Lower leg skin (tissue), 4 donors: Measurements from ENCODE around the gene FXYD1. TPM values are rescaled to one million over a fixed set of nuclear protein-coding genes. Genes with fewer than 3 reads are reported as not detected.

ENCODE experiments used
- DNase-seq, 2 donors: peaks; one replicate each; pipeline ENCODE4 v3.0.0-alpha.2; 2019; ENCODE audit warnings: low spot score in 2 of 2
- H3K4me3 ChIP-seq: fragments of 200-600 bp; sonication (generic); 2 replicates; pipeline ENCODE4 v1.5.1; 2017; ENCODE audit warnings: mild to moderate bottlenecking, low read depth; ENCODE audit not compliant: poor library complexity, severe bottlenecking
- POLR2A ChIP-seq, 2 donors: fragments of 450-650 bp; IDR thresholded peaks; one replicate each; pipeline ENCODE4 v1.6.1; 2016 to 2017; ENCODE audit warnings: antibody characterized with exemption in 2 of 2, mild to moderate bottlenecking in 1 of 2, moderate library complexity in 1 of 2
- WGBS, 2 donors: methylation state at CpG; one replicate each; pipeline ENCODE4 v1.1.5; 2018; 5-methylcytosine and 5-hydroxymethylcytosine counted together
- intact Hi-C: fragments of 100-400 bp; cut with DNase I; formaldehyde crosslinking; loops from one replicate; pipeline ENCODE4 v1.15.0; 2023; ENCODE audit warnings: low total_unique reads
- total RNA-seq, 4 donors: library from RNA; depleted of rRNA; stranded (reverse); fragments of >200 nt; gene quantifications; one replicate each; pipeline ENCODE4 v1.1.0, GENCODE V29; 2016
- TF ChIP-seq, protein P1 (sequence below), 3 donors: fragments of 450-650 bp; IDR thresholded peaks; one replicate each; pipeline ENCODE4 v1.5.1; 2016; ENCODE audit warnings: antibody characterized with exemption in 3 of 3, mild to moderate bottlenecking in 3 of 3, moderate library complexity in 2 of 3

FXYD1 gene
- total RNA-seq, 4 donors from 2014 or later = 5.5 to 20.9 (median 6.5) TPM; not detected in 1

GRCh38 chr19:35169221-35169995 lies 30.8 kb downstream of the FXYD1 start:
- 58 to 72% methylated on average over 17 to 18 of the region's 18 CpGs for WGBS, 2 donors
- peak in 1 of 2 donors; percentile 82 for DNase-seq
- H3K4me3 ChIP-seq = no peak overlapping the region
- TF ChIP-seq, protein P1, sequence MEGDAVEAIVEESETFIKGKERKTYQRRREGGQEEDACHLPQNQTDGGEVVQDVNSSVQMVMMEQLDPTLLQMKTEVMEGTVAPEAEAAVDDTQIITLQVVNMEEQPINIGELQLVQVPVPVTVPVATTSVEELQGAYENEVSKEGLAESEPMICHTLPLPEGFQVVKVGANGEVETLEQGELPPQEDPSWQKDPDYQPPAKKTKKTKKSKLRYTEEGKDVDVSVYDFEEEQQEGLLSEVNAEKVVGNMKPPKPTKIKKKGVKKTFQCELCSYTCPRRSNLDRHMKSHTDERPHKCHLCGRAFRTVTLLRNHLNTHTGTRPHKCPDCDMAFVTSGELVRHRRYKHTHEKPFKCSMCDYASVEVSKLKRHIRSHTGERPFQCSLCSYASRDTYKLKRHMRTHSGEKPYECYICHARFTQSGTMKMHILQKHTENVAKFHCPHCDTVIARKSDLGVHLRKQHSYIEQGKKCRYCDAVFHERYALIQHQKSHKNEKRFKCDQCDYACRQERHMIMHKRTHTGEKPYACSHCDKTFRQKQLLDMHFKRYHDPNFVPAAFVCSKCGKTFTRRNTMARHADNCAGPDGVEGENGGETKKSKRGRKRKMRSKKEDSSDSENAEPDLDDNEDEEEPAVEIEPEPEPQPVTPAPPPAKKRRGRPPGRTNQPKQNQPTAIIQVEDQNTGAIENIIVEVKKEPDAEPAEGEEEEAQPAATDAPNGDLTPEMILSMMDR (IDR thresholded peaks at IDR 0.05) = no peak
- TF ChIP-seq POLR2A (IDR thresholded peaks at IDR 0.05) = no peak
- intact Hi-C loops = no loop called here

DNA sequence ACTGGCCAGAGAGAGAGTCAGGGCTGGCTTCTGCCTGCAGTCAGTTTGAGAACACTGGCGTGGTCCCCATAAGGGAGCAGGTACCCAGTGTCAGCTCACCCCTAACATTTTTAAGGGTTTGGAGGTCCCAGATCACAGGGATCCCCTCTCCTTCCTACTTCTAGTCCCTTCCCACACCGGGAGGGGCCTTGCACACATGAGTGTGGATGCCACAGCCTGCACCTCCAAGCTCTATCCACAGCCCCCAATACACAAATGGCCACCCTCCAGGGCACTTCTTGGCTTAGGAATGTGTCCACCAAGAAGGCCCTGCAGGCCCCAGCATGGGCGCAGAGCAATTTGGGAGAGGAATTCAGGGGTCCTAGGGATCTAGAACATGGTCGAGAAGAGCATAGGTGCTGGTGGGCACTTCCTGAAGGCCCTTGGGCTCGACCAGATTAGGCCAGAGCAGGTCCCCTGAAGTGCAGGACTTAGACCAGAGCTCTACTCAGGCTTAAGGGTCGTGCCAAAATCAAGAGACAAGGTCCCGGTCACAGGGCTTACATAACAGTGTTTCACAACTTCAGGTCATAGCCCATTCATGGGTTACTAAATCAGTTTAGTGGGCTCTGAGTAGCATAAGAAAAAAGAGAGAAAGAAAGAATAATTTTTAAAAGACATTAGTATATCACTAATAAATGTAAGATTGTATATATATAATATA lies 31.9 kb downstream of the FXYD1 start:
- no peak overlapping the region for H3K4me3 ChIP-seq
- no peak for TF ChIP-seq POLR2A (IDR thresholded peaks at IDR 0.05)
- TF ChIP-seq, protein P1 (IDR thresholded peaks at IDR 0.05) = no peak
- peak in 1 of 2 donors; percentile 81 for DNase-seq
- intact Hi-C loops = no loop called here
- WGBS, 2 donors = 69 to 79% methylated on average over 6 to 7 of the region's 7 CpGs

DNA sequence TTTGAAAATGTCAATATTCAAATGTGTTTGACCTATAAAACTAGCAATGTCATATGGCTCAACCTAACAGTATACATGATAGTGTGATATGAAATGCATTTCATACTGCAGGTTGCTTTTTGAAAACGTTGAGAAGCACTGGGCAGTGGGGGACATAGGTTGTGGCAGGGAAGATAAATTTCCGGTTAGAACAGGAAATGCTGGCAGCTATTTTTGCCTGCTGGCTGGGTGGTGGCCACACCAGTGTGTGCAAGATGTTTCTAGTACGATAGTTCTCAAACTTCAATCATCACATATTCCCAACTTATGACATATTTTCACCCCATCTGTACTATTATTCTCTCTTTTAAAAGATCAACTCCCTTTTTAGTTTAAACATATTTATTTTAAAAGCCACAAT lies 33.1 kb downstream of the FXYD1 start:
- intact Hi-C loops = no loop called here
- H3K4me3 ChIP-seq = no peak overlapping the region
- 21 to 33% methylated on average over 3 of the region's 3 CpGs for WGBS, 2 donors
- no peak for DNase-seq
- no peak for TF ChIP-seq POLR2A (IDR thresholded peaks at IDR 0.05)
- TF ChIP-seq, protein P1 (IDR thresholded peaks at IDR 0.05) = no peak

GRCh38 chr19:35174226-35174625 lies 35.6 kb downstream of the FXYD1 start:
- WGBS, 2 donors = 91 to 95% methylated on average over 6 of the region's 6 CpGs
- TF ChIP-seq, protein P1 (IDR thresholded peaks at IDR 0.05) = no peak
- TF ChIP-seq POLR2A (IDR thresholded peaks at IDR 0.05) = no peak
- intact Hi-C loops = no loop called here

GRCh38 chr19:35176181-35176570 lies 37.6 kb downstream of the FXYD1 start:
- intact Hi-C loops = no loop called here
- peak in 1 of 2 donors; percentile 56 for DNase-seq
- TF ChIP-seq, protein P1 (IDR thresholded peaks at IDR 0.05) = no peak
- TF ChIP-seq POLR2A (IDR thresholded peaks at IDR 0.05) = no peak
- WGBS, 2 donors = 52 to 53% methylated on average over 3 of the region's 3 CpGs
- no peak overlapping the region for H3K4me3 ChIP-seq

More at GRCh38 chr19:35174226-35174625, 35.6 kb downstream of the FXYD1 start:
- peak in 1 of 2 donors; percentile 21 for DNase-seq
- no peak overlapping the region for H3K4me3 ChIP-seq
